ENCODE measurements around the gene MORC3.
"Not testable (repeated sequence)": the region's sequence is repeated elsewhere in the genome, so short reads cannot be mapped to it uniquely, and the experiment has no call there.

MORC3 gene, protein sequence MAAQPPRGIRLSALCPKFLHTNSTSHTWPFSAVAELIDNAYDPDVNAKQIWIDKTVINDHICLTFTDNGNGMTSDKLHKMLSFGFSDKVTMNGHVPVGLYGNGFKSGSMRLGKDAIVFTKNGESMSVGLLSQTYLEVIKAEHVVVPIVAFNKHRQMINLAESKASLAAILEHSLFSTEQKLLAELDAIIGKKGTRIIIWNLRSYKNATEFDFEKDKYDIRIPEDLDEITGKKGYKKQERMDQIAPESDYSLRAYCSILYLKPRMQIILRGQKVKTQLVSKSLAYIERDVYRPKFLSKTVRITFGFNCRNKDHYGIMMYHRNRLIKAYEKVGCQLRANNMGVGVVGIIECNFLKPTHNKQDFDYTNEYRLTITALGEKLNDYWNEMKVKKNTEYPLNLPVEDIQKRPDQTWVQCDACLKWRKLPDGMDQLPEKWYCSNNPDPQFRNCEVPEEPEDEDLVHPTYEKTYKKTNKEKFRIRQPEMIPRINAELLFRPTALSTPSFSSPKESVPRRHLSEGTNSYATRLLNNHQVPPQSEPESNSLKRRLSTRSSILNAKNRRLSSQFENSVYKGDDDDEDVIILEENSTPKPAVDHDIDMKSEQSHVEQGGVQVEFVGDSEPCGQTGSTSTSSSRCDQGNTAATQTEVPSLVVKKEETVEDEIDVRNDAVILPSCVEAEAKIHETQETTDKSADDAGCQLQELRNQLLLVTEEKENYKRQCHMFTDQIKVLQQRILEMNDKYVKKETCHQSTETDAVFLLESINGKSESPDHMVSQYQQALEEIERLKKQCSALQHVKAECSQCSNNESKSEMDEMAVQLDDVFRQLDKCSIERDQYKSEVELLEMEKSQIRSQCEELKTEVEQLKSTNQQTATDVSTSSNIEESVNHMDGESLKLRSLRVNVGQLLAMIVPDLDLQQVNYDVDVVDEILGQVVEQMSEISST

DNA sequence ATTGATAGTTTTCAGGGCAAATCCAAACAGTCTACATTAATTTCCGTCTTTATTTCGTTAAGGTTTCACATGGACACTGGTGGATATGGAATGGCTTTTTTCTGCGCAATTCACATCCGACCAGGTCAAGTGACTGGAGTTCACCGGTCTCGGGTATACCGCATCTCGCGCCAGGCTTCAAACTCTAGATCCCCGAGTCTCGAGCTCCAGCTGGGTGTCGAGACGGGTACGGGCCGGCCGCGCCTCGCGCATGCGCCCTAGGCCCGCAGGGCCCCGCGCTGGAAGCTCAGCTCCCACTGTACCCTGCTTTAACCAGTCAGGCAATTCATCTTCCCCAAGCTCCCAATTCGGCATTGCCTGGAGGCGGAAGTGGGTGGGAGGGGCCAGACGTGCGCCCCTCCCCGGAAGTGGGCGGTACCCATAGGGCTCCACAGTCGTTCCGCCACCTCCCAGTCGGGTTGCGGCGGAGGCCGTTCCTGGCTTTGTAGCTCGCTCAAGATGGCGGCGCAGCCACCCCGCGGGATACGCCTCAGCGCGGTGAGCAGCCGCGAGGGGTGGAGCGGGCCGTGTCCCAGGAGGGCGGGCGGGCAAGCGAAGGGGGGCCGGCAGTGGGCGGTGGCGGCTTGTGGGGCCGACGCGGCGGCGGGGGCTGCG lies at the start of gene MORC3:
MORC3 (plus strand) TSS at position 431 of the 654 bp plus-strand sequence; CDS start at position 499, 68 bp downstream.
- DNase-seq (ENCODE audit: extremely low read depth in 1 of 2, low read depth in 1 of 2): peak; percentile 93 to 95

DNA sequence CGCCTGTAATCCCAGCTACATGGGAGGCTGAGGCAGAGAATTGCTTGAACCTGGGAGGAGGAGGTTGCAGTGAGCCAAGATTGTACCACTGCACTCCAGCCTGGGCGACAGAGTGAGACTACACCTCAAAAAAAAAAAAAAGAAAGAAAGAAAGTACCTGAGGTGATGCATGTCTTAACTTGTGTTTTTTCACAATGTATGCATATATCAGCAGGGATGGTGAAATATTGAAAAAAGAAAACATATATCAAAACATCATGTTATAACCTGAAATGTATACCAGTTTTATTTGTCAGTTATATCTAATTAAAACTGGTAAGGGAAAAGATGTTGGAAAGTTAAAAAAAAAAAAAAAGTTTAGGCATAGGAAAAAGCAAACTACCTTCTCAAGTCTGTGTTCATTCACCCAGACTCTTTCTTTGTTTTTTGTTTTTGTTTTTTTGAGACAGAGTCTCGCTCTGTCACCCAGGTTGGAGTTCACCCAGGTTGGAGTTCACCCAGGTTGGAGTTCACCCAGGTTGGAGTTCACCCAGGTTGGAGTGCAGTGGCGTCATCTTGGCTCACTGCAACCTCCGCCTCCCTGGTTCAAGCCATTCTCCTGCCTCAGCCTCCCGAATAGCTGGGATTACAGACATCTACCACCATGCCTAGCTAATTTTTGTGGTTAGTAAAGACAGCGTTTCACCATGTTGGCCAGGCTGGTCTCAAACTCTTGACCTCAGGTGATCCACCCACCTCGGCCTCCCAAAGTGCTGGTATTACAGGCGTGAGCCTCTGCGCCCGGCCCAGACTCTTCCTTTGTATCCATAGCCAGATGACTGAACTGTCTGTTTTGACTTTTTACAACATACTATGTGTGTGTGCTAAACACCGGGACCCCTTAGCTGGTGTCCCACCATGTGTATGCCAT lies 49.0 kb upstream of the MORC3 start:
- not testable (repeated sequence) for DNase-seq (ENCODE audit: extremely low read depth in 1 of 2, low read depth in 1 of 2)

DNA sequence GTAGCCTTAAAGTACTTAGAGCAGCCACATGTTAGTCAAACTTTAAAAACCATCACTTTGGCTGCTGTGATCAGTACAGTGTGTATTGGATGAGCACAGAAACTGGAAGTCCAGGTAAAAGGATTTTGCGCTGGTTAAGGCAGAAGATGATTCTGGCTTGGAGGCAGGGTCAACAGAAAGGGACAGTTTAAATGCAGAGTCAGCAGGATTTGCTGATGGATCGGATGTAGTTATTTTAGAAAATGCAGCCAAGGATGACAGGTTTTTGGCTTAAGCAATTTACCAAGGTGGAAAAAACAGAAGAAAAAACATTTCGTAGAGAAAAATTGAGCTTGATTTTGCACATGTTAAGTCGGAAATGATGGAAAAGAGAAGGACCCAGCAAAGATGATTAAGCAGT lies 45.9 kb upstream of the MORC3 start:
- DNase-seq (ENCODE audit: extremely low read depth in 1 of 2, low read depth in 1 of 2): no peak

DNA sequence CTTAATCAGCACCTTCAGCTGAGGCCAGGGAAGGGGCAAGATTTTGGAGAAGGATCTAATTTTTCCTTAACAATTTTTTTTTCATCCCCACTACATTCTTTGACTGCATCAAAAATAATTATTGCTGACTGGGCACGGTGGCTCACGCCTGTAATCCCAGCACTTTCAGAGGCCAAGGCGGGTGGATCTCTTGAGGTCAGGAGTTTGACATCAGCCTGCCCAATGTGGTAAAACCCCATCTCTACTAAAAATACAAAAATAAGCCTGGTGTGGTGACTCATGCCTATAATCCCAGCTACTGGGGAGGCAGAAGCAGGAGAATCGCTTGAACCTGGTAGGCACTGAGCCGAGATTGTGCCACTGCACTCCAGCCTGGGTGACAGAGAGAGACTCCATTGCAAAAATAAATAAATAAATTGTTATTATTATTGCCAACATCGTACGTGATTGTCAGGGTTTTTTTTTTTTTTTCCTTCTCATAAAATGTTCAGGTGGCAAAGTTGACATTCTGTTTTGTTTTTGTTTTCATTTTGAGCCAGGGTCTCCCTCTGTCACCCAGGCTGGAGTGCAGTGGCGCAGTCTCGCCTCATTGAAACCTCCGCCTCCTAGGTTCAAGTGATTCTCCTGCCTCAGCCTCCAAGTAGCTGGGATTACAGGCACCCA lies 37.3 kb upstream of the MORC3 start:
- DNase-seq (ENCODE audit: extremely low read depth in 1 of 2, low read depth in 1 of 2): no peak

DNA sequence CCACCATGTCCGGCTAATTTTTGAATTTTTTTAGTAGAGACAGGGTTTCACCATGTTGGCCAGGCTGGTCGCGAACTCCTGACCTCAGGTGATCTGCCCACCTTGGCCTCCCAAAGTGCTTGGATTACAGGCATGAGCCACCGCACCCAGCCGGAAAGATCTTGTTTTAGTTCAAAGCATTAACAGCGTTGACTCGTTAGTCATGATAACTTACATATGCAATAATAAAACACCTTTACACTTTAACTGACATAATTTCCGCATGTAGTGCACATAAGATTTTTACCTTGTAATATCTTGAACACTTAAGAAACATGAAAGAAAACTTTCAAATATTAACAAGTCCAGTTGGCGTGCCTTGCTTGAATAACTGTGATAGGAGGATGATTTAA lies 36.8 kb upstream of the MORC3 start:
- DNase-seq (ENCODE audit: extremely low read depth in 1 of 2, low read depth in 1 of 2): not testable (repeated sequence)

DNA sequence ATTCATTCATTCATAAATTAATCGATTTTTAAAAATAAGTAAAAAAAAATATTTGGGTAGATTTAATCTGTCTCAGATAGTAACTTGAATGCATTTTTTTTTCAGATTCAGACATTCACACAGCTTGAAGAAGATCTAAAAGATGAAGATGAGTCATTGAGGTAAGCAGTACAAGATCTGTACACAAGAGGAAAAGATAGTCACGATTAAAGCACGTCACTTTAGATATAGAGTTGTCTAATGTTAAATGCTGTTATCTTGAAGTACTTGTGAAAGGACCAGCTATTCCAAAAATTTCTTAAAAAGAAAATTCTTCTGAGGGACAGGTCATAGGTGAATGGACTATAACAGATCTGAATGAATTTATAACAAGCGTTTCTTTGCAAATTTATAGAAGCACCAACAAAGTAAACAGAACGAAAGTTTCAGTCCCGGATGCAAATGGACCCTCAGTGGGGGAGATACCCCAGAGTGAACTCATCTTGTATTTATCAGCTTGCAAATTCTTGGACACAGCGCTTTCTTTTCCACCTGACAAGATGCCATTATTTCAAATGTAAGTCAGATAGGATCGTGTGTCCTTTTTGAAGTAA lies 31.2 kb upstream of the MORC3 start:
- no peak for DNase-seq (ENCODE audit: extremely low read depth in 1 of 2, low read depth in 1 of 2)

DNA sequence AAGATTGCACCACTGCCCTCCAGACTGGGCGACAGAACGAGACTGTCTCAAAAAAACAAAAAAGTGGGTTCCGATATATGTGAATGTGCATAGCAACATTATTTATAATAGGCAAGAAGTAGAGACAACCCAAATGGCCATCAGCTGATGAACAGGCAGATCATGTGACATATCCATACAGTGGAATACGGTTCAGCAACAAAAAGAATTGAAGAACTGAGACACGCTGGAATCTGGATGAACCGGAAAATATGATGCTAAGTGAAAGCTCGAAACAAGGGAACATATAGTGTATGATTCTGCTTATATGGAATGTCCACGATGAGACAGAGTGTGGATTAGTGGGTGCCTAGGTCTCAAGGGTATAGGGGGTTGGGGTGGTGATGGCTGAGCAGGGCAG lies 28.5 kb upstream of the MORC3 start:
- DNase-seq (ENCODE audit: extremely low read depth in 1 of 2, low read depth in 1 of 2): no peak

DNA sequence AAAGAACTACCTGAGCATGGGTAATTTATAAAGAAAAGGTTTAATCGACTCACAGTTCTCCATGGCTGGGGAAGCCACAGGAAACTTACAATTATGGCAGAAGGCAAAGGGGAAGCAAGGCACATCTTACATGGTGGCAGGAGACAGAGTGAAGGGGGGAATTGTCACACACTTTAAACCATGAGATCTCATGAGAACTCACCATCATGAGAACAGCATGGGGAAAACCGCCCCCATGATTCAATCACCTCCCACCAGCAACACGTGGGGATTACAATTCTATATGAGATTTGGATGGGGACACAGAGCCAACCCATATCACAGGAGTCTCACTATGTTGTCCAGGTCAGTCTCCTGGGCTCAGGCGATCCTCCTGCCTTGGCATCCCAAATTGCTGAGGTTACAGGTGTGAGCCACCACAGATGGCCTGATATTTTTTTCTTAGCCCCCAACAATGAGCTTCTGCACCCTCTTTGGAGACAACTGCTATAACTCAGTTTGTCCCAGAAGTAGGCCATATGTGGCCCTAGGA lies 22.5 kb upstream of the MORC3 start:
- DNase-seq (ENCODE audit: extremely low read depth in 1 of 2, low read depth in 1 of 2): no peak

DNA sequence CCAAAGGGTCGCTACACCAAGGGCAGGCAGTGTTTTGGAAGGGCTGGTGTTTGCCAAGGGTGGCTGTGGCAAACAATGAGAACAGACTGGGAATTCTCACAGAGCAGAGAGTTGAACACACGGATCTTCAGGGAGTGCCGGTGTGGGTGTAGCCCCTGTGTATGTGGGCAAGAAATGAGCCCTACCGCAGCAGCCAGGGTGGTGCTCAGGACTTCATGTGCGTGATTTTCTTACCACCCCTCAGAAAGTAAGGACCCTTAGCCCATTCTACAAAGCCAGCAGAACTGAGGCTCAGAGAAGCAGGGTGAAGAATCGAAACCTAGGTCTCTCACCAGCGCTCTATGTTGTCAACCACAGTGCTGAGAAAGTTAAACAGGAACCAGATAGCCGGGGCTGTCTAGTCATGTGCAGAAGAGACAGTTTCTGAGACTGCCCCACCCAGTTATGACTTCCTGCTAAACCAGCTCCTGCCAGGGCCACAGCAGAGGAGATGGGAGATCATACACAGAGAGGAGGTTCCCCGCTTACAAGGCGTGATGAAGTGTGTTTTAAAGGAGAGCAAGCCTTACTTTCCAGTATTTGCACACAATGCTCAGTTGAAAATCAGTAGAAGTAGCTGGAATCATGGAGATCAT lies 21.9 kb upstream of the MORC3 start:
- peak; percentile 40 to 42 for DNase-seq (ENCODE audit: extremely low read depth in 1 of 2, low read depth in 1 of 2)

DNA sequence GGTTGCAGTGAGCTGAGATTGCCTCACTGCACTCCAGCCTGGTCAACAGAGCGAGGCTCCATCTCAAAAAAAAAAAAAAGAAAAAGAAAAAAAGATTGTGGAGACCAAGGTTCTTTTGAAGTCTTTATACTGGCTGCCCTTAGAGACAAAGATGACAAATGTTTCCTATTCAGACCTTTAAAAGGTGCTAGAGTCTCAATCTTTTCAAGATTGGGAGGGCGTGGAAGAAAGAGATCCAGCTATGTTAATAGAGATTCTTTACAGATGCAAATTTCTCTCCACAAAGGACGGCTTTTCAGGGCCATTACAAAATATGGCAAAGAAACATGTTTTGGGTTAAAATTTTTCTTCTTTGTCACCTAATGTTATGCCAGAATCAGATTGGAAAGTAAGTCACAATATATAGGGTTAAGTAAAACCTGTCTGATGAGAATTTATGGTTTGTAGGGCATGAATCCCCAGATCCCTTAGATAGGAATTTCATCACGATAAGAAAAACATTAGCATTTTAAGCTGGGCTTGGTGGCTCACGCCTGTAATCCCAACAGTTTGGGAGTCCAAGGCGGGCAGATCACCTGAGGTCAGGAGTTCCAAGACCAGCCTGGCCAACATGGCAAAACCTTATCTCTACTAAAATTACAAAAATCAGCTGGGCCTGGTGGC lies 13.0 kb upstream of the MORC3 start:
- DNase-seq (ENCODE audit: extremely low read depth in 1 of 2, low read depth in 1 of 2): no peak

DNA sequence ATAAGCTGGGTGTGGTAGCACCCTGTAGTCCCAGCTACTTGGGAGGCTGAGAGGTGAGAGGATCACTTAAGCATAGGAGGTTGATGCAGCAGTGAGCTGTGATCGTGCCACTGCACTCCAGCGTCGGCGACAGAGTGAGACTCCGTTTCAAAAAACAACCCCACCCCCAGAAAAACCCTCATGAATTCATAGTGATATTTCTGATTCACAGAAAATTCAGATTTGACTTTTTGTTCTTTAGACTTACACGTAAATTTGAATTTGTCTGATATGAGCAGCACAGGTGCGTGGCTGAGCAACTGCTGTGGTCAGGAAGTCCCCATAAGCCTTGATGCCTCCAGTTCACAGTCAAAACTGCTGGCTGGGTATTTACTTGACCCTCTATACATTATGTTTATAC lies 10.0 kb upstream of the MORC3 start:
- no peak for DNase-seq (ENCODE audit: extremely low read depth in 1 of 2, low read depth in 1 of 2)

DNA sequence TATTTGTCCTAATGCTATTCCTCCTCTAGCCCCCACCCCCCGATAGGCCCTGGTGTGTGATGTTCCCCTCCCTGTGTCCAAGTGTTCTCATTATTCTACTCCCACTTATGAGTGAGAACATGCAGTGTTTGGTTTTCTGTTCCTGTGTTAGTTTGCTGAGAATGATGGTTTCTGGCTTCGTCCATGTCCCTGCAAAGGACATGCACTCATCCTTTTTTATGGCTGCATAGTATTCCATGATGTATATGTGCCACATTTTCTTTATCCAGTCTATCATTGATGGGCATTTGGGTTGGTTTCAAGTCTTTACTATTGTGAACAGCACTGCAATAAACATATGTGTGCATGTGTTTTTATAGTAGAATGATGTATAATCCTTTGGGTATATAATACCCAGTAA lies 6.6 kb upstream of the MORC3 start:
- DNase-seq (ENCODE audit: extremely low read depth in 1 of 2, low read depth in 1 of 2): not testable (repeated sequence)

DNA sequence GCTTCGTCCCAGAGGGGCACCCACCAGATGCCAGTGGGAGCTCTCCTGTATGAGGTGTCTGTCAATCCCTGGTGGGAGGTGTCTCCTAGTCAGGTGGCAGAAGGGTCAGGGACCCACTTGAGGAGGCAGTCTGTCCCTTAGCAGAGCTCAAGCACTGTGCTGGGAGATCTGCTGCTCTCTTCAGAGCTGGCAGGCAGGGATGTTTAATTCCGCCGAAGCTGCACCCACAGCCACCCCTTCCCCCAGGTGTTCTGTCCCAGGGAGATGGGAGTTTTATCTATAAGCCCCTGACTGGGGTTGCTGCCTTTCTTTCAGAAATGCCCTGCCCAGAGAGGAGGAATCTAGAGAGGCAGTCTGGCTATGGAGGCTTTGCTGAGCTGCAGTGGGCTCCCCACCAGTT lies 4.0 kb upstream of the MORC3 start:
- DNase-seq (ENCODE audit: extremely low read depth in 1 of 2, low read depth in 1 of 2): not testable (repeated sequence)

DNA sequence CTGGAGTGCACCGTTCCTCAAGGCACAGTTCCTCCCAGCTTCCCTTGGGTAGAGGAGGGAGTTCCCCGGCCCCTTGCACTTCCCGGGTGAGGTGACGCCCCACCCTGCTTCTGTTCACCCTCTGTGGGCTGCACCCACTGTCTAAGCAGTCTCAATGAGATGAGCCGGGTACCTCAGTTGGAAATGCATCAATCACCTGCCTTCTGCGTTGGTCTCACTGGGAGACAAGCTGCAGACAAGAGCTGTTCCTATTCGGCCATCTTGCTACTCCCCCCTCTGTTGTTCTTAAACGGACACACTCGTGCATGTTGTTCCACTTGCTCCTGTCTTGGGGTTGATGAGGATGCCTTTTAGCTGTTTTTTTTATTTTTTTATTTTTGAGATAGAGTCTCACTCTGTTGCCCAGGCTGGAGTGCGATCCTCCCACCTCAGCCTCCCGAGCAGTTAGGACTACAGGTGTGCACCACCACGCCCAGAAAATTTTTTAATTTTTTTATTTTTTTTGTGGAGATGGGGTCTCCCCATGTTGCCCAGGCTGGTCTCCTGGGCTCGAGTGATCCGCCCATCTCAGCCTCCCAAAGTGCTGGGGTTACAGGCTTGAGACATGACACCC lies 3.0 kb upstream of the MORC3 start:
- no peak for DNase-seq (ENCODE audit: extremely low read depth in 1 of 2, low read depth in 1 of 2)

DNA sequence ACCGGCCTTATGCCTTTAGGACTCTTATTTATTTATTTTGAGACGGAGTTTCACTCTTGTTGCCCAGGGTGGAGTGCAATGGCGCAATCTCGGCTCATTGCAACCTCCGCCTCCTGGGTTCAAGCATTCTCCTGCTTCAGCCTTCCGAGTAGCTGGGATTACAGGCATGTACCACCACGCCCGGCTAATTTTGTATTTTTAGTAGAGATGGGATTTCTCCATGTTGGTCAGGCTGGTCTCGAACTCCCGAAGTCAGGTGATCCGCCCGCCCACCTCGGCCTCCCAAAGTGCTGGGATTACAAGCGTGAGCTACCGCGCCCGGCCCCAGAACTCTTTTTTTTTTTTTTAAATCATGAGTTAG lies 611 bp upstream of the MORC3 start:
- not testable (repeated sequence) for DNase-seq (ENCODE audit: extremely low read depth in 1 of 2, low read depth in 1 of 2)

DNA sequence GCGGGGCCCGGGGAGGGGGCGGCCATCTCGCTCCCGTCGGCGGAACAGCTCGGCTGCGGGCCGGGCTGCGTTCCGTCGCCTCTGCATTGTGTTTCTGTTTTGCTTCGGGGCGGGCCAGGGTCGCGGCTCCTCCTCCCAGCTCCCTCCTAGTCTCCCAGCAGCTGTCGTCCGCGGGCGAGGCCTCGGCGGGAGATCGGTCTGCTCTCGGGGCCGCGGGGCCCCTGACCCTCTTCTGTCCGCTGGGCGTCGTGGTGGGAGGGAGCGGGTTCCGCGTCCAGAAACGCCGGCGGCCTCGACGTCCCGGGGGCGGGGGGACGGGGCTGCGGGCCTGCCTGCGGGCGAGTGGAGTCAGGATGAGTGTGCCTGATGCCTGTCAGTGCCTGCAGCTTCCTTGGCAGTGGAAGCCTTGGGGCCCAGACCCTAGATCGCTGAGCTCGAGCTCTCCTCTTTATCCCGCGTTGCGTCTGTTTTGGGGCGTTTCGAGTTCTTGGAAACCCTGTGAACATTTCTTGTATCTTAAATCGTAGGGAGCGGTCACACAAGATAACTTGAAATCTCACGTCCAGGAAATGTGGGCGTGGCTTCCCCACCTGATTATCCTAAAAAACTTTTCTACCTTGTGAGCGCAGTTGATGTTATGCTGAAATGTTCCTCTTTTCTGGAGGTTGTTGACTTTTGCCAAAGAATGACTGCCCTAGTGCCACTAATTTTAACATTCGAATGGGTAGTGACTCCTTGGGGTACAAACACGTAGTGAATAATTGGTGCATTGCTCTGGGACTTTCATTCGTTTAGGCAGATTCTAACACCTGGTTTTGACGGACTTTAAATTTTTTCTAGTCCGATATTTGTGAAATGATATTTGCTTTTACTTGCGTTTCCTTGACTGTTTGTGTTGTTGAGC lies 676 bp downstream of the MORC3 start:
- peak in 1 of 2 donors; percentile 3 for DNase-seq (ENCODE audit: extremely low read depth in 1 of 2, low read depth in 1 of 2)

All from activated CD8-positive, alpha-beta memory T cell treated with anti-CD3 and anti-CD28 coated beads for 1 hour (primary cell).